Thyroid gland (tissue), 4 donors: ENCODE results near the gene GTF3C5. TPM values are rescaled to one million over a fixed set of nuclear protein-coding genes. Genes with fewer than 3 reads are reported as not detected.

ENCODE experiments used
- DNase-seq, 2 donors: peaks; one replicate each; pipeline ENCODE4 v3.0.0-alpha.2; 2019
- H3K27ac ChIP-seq, 3 donors: fragments of 200-600 bp; sonication (generic); 1 replicate in 2 of 3; 2 replicates in 1 of 3; pipeline ENCODE4 v1.5.1; 2016 to 2019; ENCODE audit warnings: mild to moderate bottlenecking in 1 of 3, moderate library complexity in 1 of 3
- H3K27me3 ChIP-seq: fragments of 200-600 bp; sonication (generic); one replicate; pipeline ENCODE4 v1.5.1; 2019
- H3K36me3 ChIP-seq, 2 donors: fragments of 200-600 bp; sonication (generic); one replicate each; pipeline ENCODE4 v1.5.1; 2016 to 2019
- H3K4me1 ChIP-seq, 2 donors: fragments of 200-600 bp; sonication (generic); one replicate each; pipeline ENCODE4 v1.5.1; 2017 to 2019
- H3K4me3 ChIP-seq, 3 donors: fragments of 200-600 bp; sonication (generic); replicated peaks in 1 of 3; 1 replicate in 2 of 3; 2 replicates in 1 of 3; pipeline ENCODE4 v1.5.1; 2016; ENCODE audit warnings: mild to moderate bottlenecking in 1 of 3
- H3K9me3 ChIP-seq: fragments of 200-600 bp; sonication (generic); one replicate; pipeline ENCODE4 v1.5.1; 2017
- POLR2A ChIP-seq, 2 donors: fragments of 450-650 bp; IDR thresholded peaks; one replicate each; pipeline ENCODE4 v1.6.1; 2017; ENCODE audit warnings: antibody characterized with exemption in 2 of 2, mild to moderate bottlenecking in 2 of 2, moderate library complexity in 1 of 2
- WGBS, 2 donors: methylation state at CpG; one replicate each; pipeline ENCODE4 v1.1.5; 2017; 5-methylcytosine and 5-hydroxymethylcytosine counted together
- intact Hi-C: fragments of 100-400 bp; cut with DNase I; formaldehyde crosslinking; loops from one replicate; pipeline ENCODE4 v1.15.1; 2023
- total RNA-seq, 4 donors: library from RNA; depleted of rRNA; stranded (reverse); fragments of >200 nt; gene quantifications; one replicate each; pipeline ENCODE4 v1.2.3, GENCODE V29; 2016
- TF ChIP-seq, protein P1 (sequence below), 6 experiments: fragments of 200-600 bp in 3 of 6; fragments of 450-650 bp in 3 of 6; sonication (generic) in 3 of 6; IDR thresholded peaks; one replicate each; pipeline ENCODE4 v1.5.1; 2016 to 2019; ENCODE audit warnings: antibody characterized with exemption in 6 of 6, mild to moderate bottlenecking in 2 of 6, inconsistent platforms in 1 of 6, moderate library complexity in 1 of 6

GTF3C5 gene
- total RNA-seq, 4 donors from 2014 or later: 49.3 to 69.0 (median 56.8) TPM

DNA sequence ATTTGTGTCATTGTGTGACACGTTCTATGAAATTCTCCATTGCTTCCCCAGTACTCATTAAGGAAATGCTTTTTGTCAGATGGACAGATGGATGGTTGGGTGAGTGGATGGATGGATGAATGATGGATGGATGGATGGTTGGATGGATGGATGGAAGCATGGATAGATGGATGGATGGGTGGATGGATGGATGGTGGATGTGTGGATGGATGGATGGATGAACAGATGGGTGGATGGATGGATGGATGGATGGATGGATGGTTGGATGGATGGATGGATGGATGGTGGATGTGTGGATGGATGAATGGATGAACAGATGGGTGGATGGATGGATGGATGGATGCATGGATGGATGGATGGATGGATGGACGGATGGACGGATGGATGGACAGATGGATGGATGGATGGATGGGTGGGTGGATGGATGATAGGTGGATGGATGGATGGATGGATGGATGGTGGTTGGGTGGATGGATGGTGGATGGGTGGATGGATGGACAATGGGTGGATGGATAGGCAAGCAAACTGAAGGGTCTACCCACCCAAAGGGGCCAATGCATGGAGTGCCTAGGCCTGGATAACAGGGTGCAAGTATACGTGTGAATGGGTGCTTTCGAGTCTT is 24.0 kb upstream of the GTF3C5 start:
- H3K36me3 ChIP-seq: no peaks in the 10 kb centered on the region
- H3K4me1 ChIP-seq: no peaks in the 10 kb centered on the region
- intact Hi-C loops: no loop called here
- no peak for DNase-seq
- 84 to 88% methylated on average over 5 of the region's 5 CpGs for WGBS, 2 donors
- TF ChIP-seq, protein P1, sequence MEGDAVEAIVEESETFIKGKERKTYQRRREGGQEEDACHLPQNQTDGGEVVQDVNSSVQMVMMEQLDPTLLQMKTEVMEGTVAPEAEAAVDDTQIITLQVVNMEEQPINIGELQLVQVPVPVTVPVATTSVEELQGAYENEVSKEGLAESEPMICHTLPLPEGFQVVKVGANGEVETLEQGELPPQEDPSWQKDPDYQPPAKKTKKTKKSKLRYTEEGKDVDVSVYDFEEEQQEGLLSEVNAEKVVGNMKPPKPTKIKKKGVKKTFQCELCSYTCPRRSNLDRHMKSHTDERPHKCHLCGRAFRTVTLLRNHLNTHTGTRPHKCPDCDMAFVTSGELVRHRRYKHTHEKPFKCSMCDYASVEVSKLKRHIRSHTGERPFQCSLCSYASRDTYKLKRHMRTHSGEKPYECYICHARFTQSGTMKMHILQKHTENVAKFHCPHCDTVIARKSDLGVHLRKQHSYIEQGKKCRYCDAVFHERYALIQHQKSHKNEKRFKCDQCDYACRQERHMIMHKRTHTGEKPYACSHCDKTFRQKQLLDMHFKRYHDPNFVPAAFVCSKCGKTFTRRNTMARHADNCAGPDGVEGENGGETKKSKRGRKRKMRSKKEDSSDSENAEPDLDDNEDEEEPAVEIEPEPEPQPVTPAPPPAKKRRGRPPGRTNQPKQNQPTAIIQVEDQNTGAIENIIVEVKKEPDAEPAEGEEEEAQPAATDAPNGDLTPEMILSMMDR (IDR thresholded peaks at IDR 0.05): no peak
- TF ChIP-seq POLR2A (IDR thresholded peaks at IDR 0.05): no peak
- no peaks in the 10 kb centered on the region for H3K27me3 ChIP-seq
- H3K9me3 ChIP-seq: no peaks in the 10 kb centered on the region
- H3K4me3 ChIP-seq: no peak overlapping the region
- no peak overlapping the region for H3K27ac ChIP-seq

DNA sequence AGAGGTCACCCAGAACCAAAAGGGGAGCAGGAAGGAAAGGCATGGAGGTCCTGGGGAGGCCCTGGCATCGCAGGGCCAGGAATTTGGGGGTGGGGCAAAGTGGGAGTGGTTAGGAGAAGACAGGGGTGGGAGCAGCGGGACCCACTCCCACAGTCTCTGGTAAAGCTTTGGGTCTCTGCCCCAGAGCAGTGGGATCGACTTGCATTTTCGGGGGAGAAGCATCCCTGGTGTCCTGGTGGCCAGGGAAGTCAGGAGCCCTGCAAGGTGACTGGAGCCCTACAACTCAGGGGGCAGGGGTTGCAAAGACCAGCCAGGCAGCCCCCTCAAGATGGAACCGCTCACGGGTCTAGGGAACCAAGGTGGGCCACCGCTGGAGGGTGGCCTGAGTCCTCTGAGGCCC is 22.4 kb upstream of the GTF3C5 start:
- Histone ChIP-seq H3K9me3 (no peaks in the 10 kb centered on the region), H3K4me1 (no peaks in the 10 kb centered on the region), H3K4me3 (no peak overlapping the region), H3K27me3 (no peaks in the 10 kb centered on the region), H3K36me3 (no peaks in the 10 kb centered on the region), H3K27ac (no peak overlapping the region)
- WGBS, 2 donors: 83 to 87% methylated on average over 3 to 7 of the region's 7 CpGs
- no peak for DNase-seq
- intact Hi-C loops: no loop called here
- TF ChIP-seq, protein P1 (IDR thresholded peaks at IDR 0.05): no peak
- no peak for TF ChIP-seq POLR2A (IDR thresholded peaks at IDR 0.05)

DNA sequence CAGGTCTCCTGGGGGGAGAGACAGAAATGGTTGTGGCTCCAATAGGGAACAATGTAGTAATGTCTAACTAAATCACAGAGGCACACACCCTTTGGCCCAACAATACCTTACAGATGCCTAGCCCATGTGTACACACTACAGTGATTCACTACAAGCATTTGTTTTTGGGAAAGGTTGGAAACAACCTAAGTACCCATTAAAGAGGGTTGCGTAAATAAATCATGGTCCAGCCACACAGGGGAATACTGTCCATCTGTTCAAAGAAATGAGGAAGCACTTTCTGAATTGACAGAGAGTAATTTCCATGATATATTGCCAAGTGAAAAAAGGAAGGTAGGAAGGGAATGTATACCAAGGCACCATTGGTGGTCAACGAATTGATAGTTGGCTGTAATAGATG is 22.0 kb upstream of the GTF3C5 start:
- TF ChIP-seq, protein P1 (IDR thresholded peaks at IDR 0.05): no peak
- no peak for TF ChIP-seq POLR2A (IDR thresholded peaks at IDR 0.05)
- intact Hi-C loops: no loop called here
- no peak overlapping the region for H3K27ac ChIP-seq
- H3K4me1 ChIP-seq: no peaks in the 10 kb centered on the region
- H3K36me3 ChIP-seq: no peaks in the 10 kb centered on the region
- H3K4me3 ChIP-seq: no peak overlapping the region
- WGBS, 2 donors: 83 to 91% methylated on average over 2 of the region's 2 CpGs
- no peak for DNase-seq
- H3K9me3 ChIP-seq: no peaks in the 10 kb centered on the region
- H3K27me3 ChIP-seq: no peaks in the 10 kb centered on the region

DNA sequence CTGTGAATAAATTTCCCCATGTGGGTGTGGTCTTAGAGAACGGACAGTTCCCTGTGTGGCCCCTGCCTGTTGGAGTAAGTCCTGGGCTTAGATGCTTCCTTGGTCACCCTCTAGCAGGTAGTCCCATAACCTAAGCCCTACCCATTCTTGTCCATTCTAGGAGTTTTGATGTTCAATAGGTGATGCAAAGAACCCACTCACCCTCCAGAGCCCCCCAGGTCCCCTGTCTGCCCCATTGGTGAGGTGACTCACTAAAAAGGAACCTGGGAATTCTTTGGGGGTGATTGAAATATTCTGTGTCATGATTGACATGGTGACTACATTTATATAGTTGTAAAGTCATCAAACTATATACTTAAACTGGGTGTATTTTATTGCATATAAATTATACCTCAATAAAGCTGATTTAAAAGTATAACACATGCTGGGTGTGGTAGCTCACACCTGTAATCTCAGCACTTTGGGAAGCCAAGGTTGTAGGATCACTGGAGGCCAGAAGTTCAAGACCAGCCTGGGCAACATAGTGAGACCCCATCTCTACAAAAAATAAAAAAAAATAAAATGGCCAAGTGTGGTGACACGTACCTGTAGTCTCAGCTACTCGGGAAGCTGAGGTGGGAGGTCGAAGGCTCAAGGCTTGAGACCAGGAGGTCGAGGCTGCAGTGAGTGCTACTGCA is 20.8 kb upstream of the GTF3C5 start:
- no peak for DNase-seq
- intact Hi-C loops: no loop called here
- no peak for TF ChIP-seq POLR2A (IDR thresholded peaks at IDR 0.05)
- TF ChIP-seq, protein P1 (IDR thresholded peaks at IDR 0.05): no peak
- no peaks in the 10 kb centered on the region for H3K36me3 ChIP-seq
- no peaks in the 10 kb centered on the region for H3K9me3 ChIP-seq
- H3K27ac ChIP-seq: no peak overlapping the region
- no peaks in the 10 kb centered on the region for H3K27me3 ChIP-seq
- H3K4me1 ChIP-seq: no peaks in the 10 kb centered on the region
- H3K4me3 ChIP-seq: no peak overlapping the region
- 78% methylated on average over 5 of the region's 5 CpGs for WGBS, 2 donors

DNA sequence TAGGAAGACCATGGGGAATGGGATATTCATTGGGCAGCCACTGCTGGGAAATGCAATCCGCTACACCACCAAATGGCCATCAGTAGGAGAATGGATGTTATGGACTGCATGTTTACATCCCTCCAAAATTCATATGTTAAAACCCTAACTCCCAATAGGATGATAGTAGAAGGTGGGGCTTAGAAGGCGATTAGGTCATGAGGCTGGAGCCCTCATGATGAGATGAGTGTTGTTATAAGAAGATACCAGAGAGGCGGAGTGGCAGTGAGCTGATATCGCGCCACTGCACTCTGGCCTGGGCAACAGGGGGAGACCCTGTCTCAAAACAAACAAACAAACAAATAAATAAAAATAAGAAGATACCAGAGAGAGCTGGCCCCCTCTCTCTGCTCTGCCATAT is 16.1 kb upstream of the GTF3C5 start:
- no peaks in the 10 kb centered on the region for H3K4me1 ChIP-seq
- no peak overlapping the region for H3K4me3 ChIP-seq
- 87 to 92% methylated on average over 5 of the region's 5 CpGs for WGBS, 2 donors
- no peak overlapping the region for H3K27ac ChIP-seq
- H3K27me3 ChIP-seq: no peaks in the 10 kb centered on the region
- TF ChIP-seq POLR2A (IDR thresholded peaks at IDR 0.05): no peak
- TF ChIP-seq, protein P1 (IDR thresholded peaks at IDR 0.05): no peak
- no peaks in the 10 kb centered on the region for H3K36me3 ChIP-seq
- intact Hi-C loops: no loop called here
- DNase-seq: no peak
- no peaks in the 10 kb centered on the region for H3K9me3 ChIP-seq
